NCI-H460 (cell line): ENCODE measurements around the gene B4GAT1. TPM values are rescaled to one million over a fixed set of nuclear protein-coding genes. Genes with fewer than 3 reads are reported as not detected.
"Not testable (repeated sequence)": the region's sequence is repeated elsewhere in the genome, so short reads cannot be mapped to it uniquely, and the experiment has no call there.

ENCODE experiments used
- DNase-seq: peaks from one replicate; pipeline ENCODE4 v3.0.0-alpha.2; 2016; ENCODE audit warnings: low read depth; ENCODE audit errors: extremely low read depth
- small RNA-seq, 2 experiments: library from RNA; depleted of rRNA; stranded (forward); fragments of <200 nt; gene quantifications; one replicate each; pipeline ENCODE3, GENCODE V24; 2014
- total RNA-seq: library from RNA; depleted of rRNA; stranded (reverse); fragments of >200 nt; shearing (Covaris generic); gene quantifications from 2 replicates; pipeline ENCODE4 v1.2.3, GENCODE V29; 2014; rRNA removed

B4GAT1 gene
- total RNA-seq, 1 experiment from 2014 or later = 15.0 TPM

DNA sequence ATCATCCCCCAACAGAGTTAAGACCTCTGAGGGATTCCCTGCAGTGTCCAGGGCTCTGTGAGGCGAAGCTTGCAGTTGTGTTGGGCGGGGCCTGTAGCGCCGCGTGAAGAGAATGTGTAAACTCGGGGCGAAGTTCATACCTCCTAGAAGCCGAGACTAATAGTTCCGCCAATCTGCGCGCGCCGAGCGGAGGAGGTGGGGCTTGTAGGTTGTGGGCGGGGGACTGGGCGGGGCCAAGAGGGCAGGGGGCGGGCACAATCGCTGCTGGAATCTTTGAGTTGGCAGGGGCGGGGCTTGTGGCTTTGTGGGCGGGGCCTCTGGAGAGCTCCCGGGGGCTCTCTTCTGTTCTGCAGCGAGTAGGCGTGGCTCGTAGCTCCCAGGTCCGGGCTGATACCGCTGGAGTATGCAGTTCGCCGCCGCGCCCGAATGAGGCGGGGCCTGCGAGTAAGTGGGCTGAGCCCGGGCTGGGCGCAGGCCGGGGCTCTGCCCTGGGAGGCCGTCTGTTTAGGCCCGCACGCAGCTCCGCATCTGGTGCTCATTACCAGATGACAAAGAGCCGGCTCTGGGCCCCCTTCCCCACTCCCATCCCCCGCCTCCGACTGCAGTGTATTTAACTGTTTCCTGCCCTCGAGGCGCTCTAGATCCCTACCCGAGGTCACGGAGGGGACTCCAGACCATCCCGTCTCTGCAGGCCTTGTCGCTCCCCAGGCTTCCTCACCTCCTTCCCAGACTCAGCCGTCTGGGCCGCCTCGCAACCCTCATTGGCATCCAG lies 34.7 kb downstream of the B4GAT1 start:
- peak; percentile 95 for DNase-seq

DNA sequence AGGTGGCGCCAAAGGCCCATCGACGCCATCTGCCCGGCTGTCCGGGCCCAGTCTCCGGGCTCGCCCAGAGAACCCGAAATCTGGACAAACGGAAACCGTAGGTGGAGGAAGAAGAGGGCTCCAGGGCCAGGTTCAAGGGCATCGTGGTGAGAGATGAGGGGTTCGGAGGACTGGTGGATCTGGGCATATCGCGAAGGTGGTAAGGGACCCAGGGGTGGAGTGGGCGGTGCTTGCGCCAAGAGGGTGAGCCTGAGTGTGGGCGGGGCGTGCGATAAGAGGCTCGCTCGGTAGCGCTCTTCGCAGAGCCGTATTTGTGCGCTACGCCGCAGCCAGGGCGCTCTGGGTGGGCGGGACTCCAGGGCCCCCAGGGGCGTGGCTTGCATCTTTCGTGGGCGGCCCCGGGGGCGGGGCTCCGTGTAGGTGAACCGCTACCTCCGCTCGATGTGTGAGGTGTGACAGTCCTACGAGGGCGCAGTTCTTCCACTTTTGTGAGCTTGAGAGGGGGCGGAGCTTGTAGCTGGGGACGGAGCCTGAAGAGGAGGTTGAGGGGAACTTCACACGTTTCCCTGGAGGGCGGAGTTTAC lies 35.4 kb downstream of the B4GAT1 start:
- peak; percentile 91 for DNase-seq

DNA sequence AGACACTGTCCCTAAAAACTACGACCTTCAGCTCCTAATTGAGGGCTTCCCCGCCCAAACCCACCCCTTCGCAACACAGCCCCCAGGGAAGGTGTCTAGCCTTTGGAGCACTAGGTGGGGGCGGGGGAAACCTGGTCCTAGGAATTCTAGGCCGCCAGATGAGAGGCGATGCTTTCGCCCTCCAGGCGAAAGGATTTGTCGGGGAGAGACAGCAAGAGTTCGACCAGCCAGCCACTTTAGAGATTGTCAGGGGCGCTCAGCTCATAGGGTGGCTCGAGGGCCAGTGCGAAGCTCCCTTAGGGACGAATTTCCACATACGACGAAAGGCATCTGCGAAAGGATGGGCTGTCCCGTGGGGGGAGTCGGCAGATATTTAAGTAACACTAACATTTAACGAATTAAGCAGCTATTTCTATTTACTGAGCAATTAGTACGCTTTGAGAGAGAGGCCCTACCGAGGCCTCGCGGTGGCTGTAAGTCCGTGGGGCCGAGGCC lies 35.9 kb downstream of the B4GAT1 start:
- no peak for DNase-seq

DNA sequence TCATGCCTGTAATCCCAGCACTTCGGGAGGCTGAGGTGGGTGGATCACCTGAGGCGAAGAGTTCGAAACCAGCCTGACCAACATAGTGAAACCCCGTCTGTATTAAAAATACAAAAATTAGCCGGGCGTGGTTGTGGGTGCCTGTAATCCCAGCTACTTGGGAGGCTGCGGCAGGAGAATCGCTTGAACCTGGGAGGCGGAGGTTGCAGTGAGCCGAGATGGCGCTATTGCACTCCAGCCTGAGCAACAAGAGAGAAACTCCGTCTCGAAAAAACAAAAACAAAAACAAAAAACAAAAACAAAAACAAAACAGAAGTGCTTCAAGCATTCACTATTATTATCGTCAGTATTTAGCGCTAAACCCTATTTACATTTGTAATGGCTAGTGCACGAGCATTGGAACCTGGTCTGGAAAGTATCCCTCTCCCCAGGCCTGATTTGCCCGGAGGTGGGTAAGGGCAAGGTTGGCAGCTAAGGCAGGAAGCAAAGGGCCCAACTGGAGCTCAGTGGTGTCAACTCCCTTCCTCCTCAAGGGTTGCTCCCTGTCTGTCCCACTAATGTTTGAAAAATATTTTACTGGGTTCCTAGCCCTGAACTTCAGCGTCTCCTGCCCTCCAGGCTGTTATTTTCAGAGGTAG lies 36.5 kb downstream of the B4GAT1 start:
- DNase-seq = not testable (repeated sequence)

DNA sequence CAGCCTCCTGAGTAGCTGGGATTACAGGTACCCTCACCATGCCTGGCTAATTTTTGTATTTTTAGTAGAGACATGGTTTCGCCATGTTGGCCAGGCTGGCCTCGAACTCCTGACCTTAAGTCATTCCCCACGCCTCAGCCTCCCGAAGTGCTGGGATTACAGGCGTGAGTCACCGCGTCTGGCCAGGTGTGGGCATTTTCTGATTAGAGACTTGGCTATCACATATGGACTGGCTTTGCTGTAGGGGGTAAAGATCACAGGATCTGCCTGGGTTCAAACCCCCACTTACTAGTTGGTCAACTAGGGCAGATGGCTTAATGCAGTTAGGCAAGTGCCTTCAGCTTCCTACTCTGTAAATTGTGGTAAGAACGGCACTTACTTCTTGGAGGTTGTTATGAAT lies 37.1 kb downstream of the B4GAT1 start:
- no peak for DNase-seq

DNA sequence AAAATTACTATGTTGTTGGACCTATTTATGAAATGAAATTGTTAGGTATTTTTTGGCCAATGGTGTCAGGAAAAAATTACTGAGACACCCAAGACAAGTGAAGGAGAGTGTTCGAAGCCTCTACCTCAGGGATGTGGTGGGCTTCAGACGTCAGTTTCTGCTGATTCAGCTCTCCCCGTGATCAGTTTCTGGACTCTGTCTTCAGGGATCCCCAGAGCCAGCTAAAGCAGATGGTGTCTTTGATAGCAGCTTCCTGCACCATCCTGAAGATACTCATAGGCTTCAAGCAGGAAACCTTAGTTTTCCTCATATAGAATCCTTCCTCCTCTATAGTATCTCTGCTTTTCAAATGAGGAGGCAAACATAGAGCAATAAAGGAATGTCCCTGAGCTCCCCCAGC lies 38.0 kb downstream of the B4GAT1 start:
- DNase-seq = no peak

DNA sequence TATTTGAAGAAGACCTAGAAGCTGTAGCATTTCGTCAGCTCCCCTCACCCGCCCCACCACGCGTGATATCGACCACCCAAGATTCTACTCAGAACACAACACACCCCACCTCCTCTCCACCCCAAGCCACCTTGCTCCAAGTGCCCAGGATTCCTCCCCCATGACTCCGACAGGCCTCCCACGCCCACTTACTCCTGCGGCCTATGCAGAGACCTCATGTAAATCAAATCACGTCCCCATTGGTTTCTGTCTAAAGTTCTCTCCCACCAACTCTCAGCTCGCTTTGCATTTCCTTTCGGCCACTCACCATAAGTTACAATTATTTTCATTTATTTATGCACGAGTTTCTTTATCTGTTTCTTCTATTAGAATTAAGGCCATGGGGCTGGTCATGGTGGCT lies 44.8 kb downstream of the B4GAT1 start:
- DNase-seq = no peak

DNA sequence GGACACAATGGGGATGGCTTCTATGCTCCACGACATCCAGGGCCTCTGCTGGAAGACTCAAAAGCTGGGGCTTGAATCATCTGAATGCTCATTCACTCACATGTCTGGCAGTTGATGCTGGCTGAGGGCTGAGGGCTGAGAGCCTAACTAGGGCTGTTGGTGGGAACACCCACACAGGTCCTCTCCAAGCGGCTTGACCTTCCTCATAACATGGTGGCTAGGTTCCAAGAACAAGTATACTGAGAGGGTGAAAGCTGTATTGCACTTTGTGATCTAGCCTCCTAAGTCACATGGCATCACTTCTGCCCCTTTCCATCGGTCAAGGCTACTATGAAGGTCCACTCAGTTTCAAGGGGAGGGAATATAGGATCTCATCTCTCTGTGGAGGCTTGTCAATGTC lies 48.2 kb downstream of the B4GAT1 start:
- DNase-seq = no peak

DNA sequence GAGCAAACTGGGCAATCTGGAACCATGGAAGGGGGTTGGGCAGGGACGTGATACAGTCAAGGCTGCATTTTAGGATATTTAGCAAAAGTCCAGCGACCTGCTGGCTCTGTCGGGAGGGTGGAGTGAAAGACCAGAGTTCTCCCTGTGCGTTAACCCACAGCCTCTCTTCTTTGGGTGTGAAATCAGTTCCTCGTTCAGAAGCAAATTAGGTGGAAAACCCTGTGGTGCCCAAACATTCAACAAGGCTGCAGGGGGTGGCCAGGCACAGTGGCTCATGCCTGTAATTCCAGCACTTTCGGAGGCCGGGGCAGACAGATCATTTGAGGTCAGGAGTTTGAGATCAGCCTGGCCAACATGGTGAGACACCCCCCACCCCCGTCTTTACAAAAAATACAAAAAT lies 49.8 kb downstream of the B4GAT1 start:
- no peak for DNase-seq

Small RNA genes lying within 50 kb of the gene (small RNA-seq; reads per million reads assigned to genes)
- gene RF00017 = 0 reads per million in 2 experiments
- gene RNU1-84P = 0.02 to 0.06 reads per million in 2 experiments

Other genes starting within 250 kb of the B4GAT1 start
- 17.1 and 17.8 TPM in 2 replicates for gene KLC2, start 89.9 kb downstream of the B4GAT1 start, total RNA-seq
- 55.6 and 65.3 TPM in 2 replicates for gene RAB1B, start 79.0 kb downstream of the B4GAT1 start, total RNA-seq
- gene CNIH2, start 69.5 kb downstream of the B4GAT1 start, total RNA-seq = 0.20 TPM in 1 of 2 replicates, not detected in the other
- gene YIF1A, start 58.5 kb downstream of the B4GAT1 start, total RNA-seq = 62.5 and 74.1 TPM in 2 replicates
- gene TMEM151A, start 55.7 kb downstream of the B4GAT1 start, total RNA-seq = 0.32 and 0.40 TPM in 2 replicates
- not detected in 2 replicates for gene CD248, start 30.6 kb downstream of the B4GAT1 start, total RNA-seq
- 18.7 and 23.9 TPM in 2 replicates for gene RIN1, start 11.2 kb downstream of the B4GAT1 start, total RNA-seq
- gene BRMS1, start 2.5 kb downstream of the B4GAT1 start, total RNA-seq = 35.3 and 44.2 TPM in 2 replicates
- 4.6 and 4.7 TPM in 2 replicates for gene SLC29A2, start 24.1 kb upstream of the B4GAT1 start, total RNA-seq
- gene NPAS4, start 73.4 kb upstream of the B4GAT1 start, total RNA-seq = not detected in 2 replicates
- 66.8 and 90.4 TPM in 2 replicates for gene MRPL11, start 91.2 kb upstream of the B4GAT1 start, total RNA-seq
- gene PELI3, start 119.3 kb upstream of the B4GAT1 start, total RNA-seq = 2.7 and 3.2 TPM in 2 replicates
- gene DPP3, start 132.8 kb upstream of the B4GAT1 start, total RNA-seq = 30.8 and 31.9 TPM in 2 replicates
- gene BBS1, start 163.0 kb upstream of the B4GAT1 start, total RNA-seq = 13.7 and 16.7 TPM in 2 replicates
- 8.0 and 13.7 TPM in 2 replicates for gene ZDHHC24, start 198.4 kb upstream of the B4GAT1 start, total RNA-seq
- not detected in 2 replicates for gene ACTN3, start 199.3 kb upstream of the B4GAT1 start, total RNA-seq
- 9.0 and 9.5 TPM in 2 replicates for gene CTSF, start 221.0 kb upstream of the B4GAT1 start, total RNA-seq
- 0.37 and 0.52 TPM in 2 replicates for gene CCDC87, start 245.4 kb upstream of the B4GAT1 start, total RNA-seq
- gene CCS, start 245.6 kb upstream of the B4GAT1 start, total RNA-seq = 13.7 and 14.7 TPM in 2 replicates